GM19455 (cell line): Measurements from ENCODE around the gene TTC28.

Source experiments
- ATAC-seq: cut with Tn5 transposase; IDR thresholded peaks from one replicate; pipeline ENCODE4 v1.9.1; 2021; ENCODE audit not compliant: unreplicated experiment

The TTC28 gene

DNA sequence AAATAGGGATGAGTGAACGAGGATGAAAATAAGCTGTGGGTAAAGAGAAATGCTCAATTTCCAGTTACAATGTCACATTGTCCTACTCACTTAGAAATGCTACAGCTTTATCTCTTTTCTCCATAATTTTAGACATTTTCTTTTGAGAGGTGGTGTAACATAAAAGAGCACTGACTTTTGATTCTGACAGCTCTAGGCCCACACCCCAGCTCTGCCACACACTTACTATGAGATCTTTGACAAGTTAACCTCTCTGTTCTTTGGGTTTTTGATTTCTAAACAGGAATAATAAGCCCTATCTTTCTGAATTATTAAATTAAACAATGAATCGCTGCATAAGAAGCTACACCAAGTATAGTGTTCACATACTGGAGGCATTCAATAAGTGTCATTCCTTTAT is 532.2 kb downstream of the TTC28 start:
- no peak for ATAC-seq

DNA sequence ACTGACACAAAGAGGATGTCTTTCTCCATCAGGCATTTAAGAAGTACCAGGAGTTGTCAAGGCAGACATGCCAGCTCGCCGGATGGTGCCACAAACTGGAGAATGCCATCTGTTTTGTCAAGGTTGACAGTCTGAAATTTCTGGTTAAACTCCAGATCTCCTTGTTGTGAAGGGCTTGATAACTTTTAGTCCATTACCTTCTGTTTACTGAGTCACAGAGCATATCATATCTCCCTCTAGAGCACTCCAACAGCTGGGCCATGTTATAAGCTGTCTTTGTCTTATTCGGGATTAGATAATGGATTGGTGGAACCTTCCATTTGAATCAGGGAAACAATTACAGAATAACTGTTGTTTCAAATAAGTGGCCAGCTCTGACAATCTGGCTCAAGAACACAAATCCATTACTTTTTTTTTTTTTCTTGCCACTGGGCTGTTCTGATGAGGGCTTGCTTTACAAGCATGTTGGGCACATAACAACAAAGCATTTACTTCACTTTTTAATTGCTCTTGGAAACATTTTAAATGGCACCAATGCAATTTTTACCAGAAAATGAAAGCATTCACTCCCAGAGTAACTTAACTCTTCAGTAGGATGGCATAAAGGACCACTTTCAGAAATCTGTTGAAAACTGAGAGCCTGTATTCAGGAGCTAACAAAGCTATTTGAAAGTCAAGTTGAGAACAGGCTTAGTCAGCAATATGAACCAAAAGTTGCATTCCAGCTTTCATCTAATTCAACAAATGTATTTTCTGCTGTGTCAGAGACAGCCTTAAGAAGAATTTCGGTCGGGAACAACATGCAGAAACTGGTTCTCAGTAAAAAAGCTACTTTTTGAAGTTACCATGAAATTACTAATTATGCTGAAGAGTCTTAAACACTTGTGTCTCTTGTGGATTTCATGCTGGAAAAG is 533.0 kb downstream of the TTC28 start:
- no peak for ATAC-seq

- ATAC-seq = no peak
Observed at GRCh38 chr22:28143961-28144745, 535.5 kb downstream of the TTC28 start.

DNA sequence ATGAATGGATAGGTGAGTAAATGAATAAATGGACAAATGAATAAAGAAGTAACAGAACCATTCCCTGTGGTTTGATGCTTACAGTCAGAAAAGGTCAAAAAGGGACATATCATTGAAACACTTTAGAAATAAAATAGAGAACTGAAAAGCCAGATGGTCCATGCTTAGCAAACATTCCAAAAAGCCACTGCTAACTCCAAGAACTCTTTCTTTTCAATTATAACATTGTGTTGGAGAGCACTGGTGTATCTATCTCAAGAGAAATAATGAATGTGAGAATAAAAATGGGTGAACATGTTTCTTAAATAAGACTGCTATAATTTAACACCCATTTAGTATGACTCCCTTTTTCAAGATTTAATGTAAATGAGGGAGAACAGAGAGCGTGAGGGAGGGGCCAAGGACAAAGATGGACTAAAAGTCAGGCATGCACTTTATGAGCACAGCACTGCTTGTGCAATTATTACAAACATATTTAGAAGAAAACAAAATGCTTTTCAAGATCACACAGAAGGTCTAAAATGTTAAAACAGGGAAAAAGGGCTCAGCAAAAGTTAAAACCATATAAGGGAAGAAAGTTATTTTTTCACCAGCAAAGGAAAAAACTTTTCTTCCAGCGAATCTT is 536.3 kb downstream of the TTC28 start:
- no peak for ATAC-seq

DNA sequence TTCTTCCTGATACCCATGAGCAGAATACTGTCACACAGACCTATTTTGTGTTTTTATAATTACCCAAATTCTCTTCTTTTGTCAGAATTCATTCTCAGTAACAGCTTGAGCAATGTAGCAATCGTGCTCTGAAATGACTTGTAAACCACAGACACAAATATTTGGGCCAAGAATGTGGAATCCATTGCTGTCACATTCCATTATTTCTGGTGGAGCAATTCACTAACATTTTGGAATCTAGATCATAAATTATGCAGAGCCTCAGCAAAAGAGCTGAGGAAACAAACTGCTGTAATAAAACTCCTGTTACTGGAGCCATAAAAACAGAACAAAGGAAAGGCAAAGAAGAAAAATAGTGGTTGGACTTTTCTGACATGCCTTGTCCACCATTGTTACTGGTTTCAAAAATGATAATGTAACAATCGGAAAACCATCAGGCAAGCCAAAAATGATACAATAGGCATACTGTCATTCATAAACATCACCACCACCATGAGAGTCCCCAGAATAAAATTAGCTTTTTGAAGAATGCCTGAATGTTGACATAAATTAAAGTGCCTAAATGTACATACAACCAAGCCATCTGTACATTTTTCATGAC is 537.2 kb downstream of the TTC28 start:
- ATAC-seq = no peak

- ATAC-seq = no peak
Observed at GRCh38 chr22:28141614-28142013, 538.0 kb downstream of the TTC28 start.

GRCh38 chr22:28139961-28140360 is 539.7 kb downstream of the TTC28 start:
- no peak for ATAC-seq

GRCh38 chr22:28139516-28139915 is 540.1 kb downstream of the TTC28 start:
- no peak for ATAC-seq

- ATAC-seq = no peak
Observed at GRCh38 chr22:28137036-28137435, 542.6 kb downstream of the TTC28 start.

GRCh38 chr22:28132466-28132865 is 547.2 kb downstream of the TTC28 start:
- no peak for ATAC-seq

- no peak for ATAC-seq
Observed at GRCh38 chr22:28129319-28129962, 550.2 kb downstream of the TTC28 start.

- ATAC-seq = no peak
Observed at GRCh38 chr22:28128827-28129226, 550.8 kb downstream of the TTC28 start.

GRCh38 chr22:28125799-28126198 is 553.8 kb downstream of the TTC28 start:
- no peak for ATAC-seq

GRCh38 chr22:28123989-28124766 is 555.5 kb downstream of the TTC28 start:
- ATAC-seq = no peak

- no peak for ATAC-seq
Observed at GRCh38 chr22:28120691-28121592, 558.7 kb downstream of the TTC28 start.

- no peak for ATAC-seq
Observed at GRCh38 chr22:28118957-28119631, 560.5 kb downstream of the TTC28 start.

DNA sequence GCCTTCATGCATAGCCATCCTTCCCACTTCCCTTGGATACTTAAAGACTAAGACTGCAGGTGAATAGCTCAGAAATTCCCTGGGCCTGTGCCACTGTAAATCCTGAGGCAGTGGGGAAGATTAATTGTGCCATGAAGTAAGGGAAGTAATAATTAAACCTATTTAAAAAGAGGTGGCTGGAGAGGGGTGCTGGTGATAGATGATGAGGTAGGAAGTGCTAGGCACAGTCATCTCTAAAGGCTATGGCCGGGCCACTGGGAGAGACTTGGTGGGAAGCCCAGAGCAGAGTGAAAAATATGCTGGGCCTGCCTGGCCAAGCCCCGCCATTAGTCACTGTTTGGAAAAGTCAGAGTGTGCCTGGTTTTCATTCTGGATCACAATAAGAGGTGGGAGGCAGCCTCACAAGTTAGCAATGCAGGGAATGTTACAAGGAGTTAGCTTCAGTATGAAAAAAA is 563.4 kb downstream of the TTC28 start:
- ATAC-seq = no peak

DNA sequence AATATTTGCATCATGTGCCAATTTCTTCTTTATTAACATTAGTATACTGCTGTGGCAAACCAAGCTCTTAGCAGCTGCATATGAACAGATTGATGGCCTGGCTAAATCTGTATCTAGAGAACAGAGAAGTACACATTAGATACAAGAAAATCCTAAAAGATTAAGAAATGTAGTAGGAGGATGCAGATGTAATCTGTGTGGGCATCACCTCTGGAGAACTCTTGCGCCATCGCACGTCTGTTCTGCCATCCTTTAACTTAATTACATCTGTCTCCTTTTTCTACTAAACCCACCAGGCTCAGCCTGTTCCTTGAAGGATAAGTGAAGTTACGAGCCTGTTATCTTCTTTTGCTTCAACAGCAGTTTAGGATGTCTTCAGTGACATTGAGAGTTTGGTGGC is 564.2 kb downstream of the TTC28 start:
- no peak for ATAC-seq
